Measurements from ENCODE around the gene ADCY9. TPM values are rescaled to one million over a fixed set of nuclear protein-coding genes. Genes with fewer than 3 reads are reported as not detected.

Gene ADCY9
- total RNA-seq, 1 experiment from 2014 or later = 11.5 TPM

- TF ChIP-seq USF2 (CRISPR knock-in tag; IDR thresholded peaks at IDR 0.05) = no peak
- TF ChIP-seq ATF6 (CRISPR knock-in tag; IDR thresholded peaks at IDR 0.05) = no peak
- no peak for TF ChIP-seq ZSCAN18 (CRISPR knock-in tag; IDR thresholded peaks at IDR 0.05)
- no peak for TF ChIP-seq EMX1 (CRISPR knock-in tag; IDR thresholded peaks at IDR 0.05)
- TF ChIP-seq HMGXB4 (CRISPR knock-in tag; IDR thresholded peaks at IDR 0.05) = no peak
- no peak for TF ChIP-seq ZNF138 (CRISPR knock-in tag; conservative IDR thresholded peaks at IDR 0.05)
- TF ChIP-seq ZNF512 (CRISPR knock-in tag; IDR thresholded peaks at IDR 0.05; ENCODE audit: borderline replicate concordance) = no peak
- no peak for TF ChIP-seq NR3C1 (CRISPR knock-in tag; conservative IDR thresholded peaks at IDR 0.05; ENCODE audit: low read depth)
- no peak for ATAC-seq
Measured at GRCh38 chr16:3953728-3954410, 162.4 kb downstream of the ADCY9 start.

GRCh38 chr16:3952737-3953131 lies 163.5 kb downstream of the ADCY9 start:
- Mint-ChIP-seq H3K36me3 (no peaks in the 10 kb centered on the region), H3K4me1 (peaks cover 5% of the 10 kb centered on the region), H3K27me3 (ENCODE audit: low read depth) (no peaks in the 10 kb centered on the region), H3K27ac (no peak overlapping the region), H3K9me3 (no peaks in the 10 kb centered on the region), H3K4me3 (no peak overlapping the region)
- DNase-seq (ENCODE audit: low spot score) (no peak), ATAC-seq (peak; percentile 67)
- POLR2A ChIA-PET = interaction anchor here (0.5 kb wide), 1 partner anchor 569 kb away, joined by 3 read pairs; no protein-coding TSS in a partner anchor
- CTCF ChIA-PET = interaction anchor here (1.0 to 3.5 kb wide), 3 partner anchors 11 to 301 kb away, joined by 3 to 21 read pairs (median 4); no protein-coding TSS in a partner anchor
- TF ChIP-seq MAX (CRISPR knock-in tag; IDR thresholded peaks at IDR 0.05) (no peak), KAT7 (CRISPR knock-in tag; IDR thresholded peaks at IDR 0.05; ENCODE audit: borderline replicate concordance) (no peak), SP1 (CRISPR knock-in tag; conservative IDR thresholded peaks at IDR 0.05) (no peak), STAT6 (CRISPR knock-in tag; conservative IDR thresholded peaks at IDR 0.05; ENCODE audit: low read depth) (no peak)

More at GRCh38 chr16:3953728-3954410, 162.4 kb downstream of the ADCY9 start:
- ChIA-PET POLR2A (no interaction called here), CTCF (interaction anchor here (1.2 to 3.5 kb wide), 2 partner anchors 15 to 264 kb away, joined by 3 to 21 read pairs; no protein-coding TSS in a partner anchor)
- Mint-ChIP-seq H3K36me3 (no peaks in the 10 kb centered on the region), H3K9me3 (no peaks in the 10 kb centered on the region), H3K27ac (no peak overlapping the region; the same call in 1 of the 2 replicates), H3K27me3 (ENCODE audit: low read depth) (no peaks in the 10 kb centered on the region), H3K4me1 (peaks cover 5% of the 10 kb centered on the region), H3K4me3 (no peak overlapping the region)
- no peak for DNase-seq (ENCODE audit: low spot score)
